Mesendoderm (in vitro differentiated cells): ENCODE data around the gene CALCR.

Source experiments
- DNase-seq: peaks from one replicate; pipeline ENCODE4 v3.0.0; 2013
- H2AK5ac ChIP-seq: 2 replicates; pipeline ENCODE4 v1.6.1; 2013; ENCODE audit warnings: low read length, inconsistent platforms
- H2BK120ac ChIP-seq: 2 replicates; pipeline ENCODE4 v1.6.1; 2013; ENCODE audit warnings: low read depth, mild to moderate bottlenecking, low read length, moderate library complexity, mixed read lengths
- H2BK15ac ChIP-seq: replicated peaks from 2 replicates; pipeline ENCODE4 v1.6.1; 2013; ENCODE audit warnings: low read depth, mild to moderate bottlenecking, moderate library complexity
- H2BK5ac ChIP-seq: 2 replicates; pipeline ENCODE4 v1.6.1; 2013; ENCODE audit warnings: low read length, inconsistent platforms
- H3K18ac ChIP-seq: 2 replicates; pipeline ENCODE4 v1.6.1; 2013; ENCODE audit warnings: mild to moderate bottlenecking, low read length, mixed read lengths
- H3K23ac ChIP-seq: one replicate; pipeline ENCODE4 v1.6.1; 2013; ENCODE audit warnings: low read length
- H3K27ac ChIP-seq: 2 replicates; pipeline ENCODE4 v1.5.1; 2013; ENCODE audit warnings: low read depth, mild to moderate bottlenecking, inconsistent platforms, low read length, moderate library complexity
- H3K27me3 ChIP-seq: 2 replicates; pipeline ENCODE4 v1.6.1; 2013; ENCODE audit warnings: low read length, control low read depth, mild to moderate bottlenecking, inconsistent platforms; ENCODE audit not compliant: insufficient read depth, poor library complexity
- H3K36me3 ChIP-seq: 2 replicates; pipeline ENCODE4 v1.6.1; 2013; ENCODE audit warnings: low read length, inconsistent platforms; ENCODE audit not compliant: control insufficient read depth, insufficient read depth
- H3K4ac ChIP-seq: one replicate; pipeline ENCODE4 v1.6.1; 2013; ENCODE audit warnings: low read depth, mild to moderate bottlenecking, low read length, moderate library complexity
- H3K4me1 ChIP-seq: 2 replicates; pipeline ENCODE4 v1.6.1; 2013; ENCODE audit warnings: low read depth, low read length, inconsistent platforms; ENCODE audit not compliant: control insufficient read depth
- H3K4me2 ChIP-seq: 2 replicates; pipeline ENCODE4 v1.6.1; 2013; ENCODE audit warnings: low read length
- H3K4me3 ChIP-seq: 2 replicates; pipeline ENCODE4 v1.5.1; 2013; ENCODE audit warnings: mild to moderate bottlenecking, low read length
- H3K56ac ChIP-seq: one replicate; pipeline ENCODE4 v1.6.1; 2013; ENCODE audit warnings: low read length
- H3K79me1 ChIP-seq: 2 replicates; pipeline ENCODE4 v1.6.1; 2013; ENCODE audit warnings: low read length, inconsistent platforms
- H3K79me2 ChIP-seq: 2 replicates; pipeline ENCODE4 v1.6.1; 2013; ENCODE audit warnings: mild to moderate bottlenecking, low read length; ENCODE audit not compliant: control insufficient read depth, insufficient read depth
- H3K9ac ChIP-seq: 2 replicates; pipeline ENCODE4 v1.6.1; 2013; ENCODE audit warnings: low read length, inconsistent platforms
- H4K5ac ChIP-seq: one replicate; pipeline ENCODE4 v1.6.1; 2013; ENCODE audit warnings: low read length
- H4K8ac ChIP-seq: one replicate; pipeline ENCODE4 v1.6.1; 2013; ENCODE audit warnings: low read depth, mild to moderate bottlenecking, control low read depth, low read length, moderate library complexity
- WGBS: extraction: QIAGEN DNeasy Blood & Tissue Kit; methylation state at CpG from one replicate; pipeline ENCODE4 v1.1.7; 2013; ENCODE audit warnings: low lambda C conversion rate, missing lambda C conversion rate; ENCODE audit not compliant: insufficient coverage; ENCODE audit errors: extremely low coverage; 5-methylcytosine and 5-hydroxymethylcytosine counted together

The CALCR gene

GRCh38 chr7:93432130-93432529, 142.4 kb downstream of the CALCR start:
- no CpG with 5 or more reads among the region's 2 CpGs for WGBS
- H2BK120ac ChIP-seq: no peak overlapping the region
- no peak overlapping the region for H3K4ac ChIP-seq

GRCh38 chr7:93430917-93431588, 143.5 kb downstream of the CALCR start:
- no CpG with 5 or more reads among the region's 8 CpGs for WGBS

More at GRCh38 chr7:93432130-93432529, 142.4 kb downstream of the CALCR start:
- Histone ChIP-seq H3K23ac (no peak overlapping the region), H2AK5ac (no peak overlapping the region), H3K56ac (no peak overlapping the region), H3K79me1 (no peaks in the 10 kb centered on the region), H4K5ac (no peak overlapping the region), H2BK15ac (no peak overlapping the region), H2BK5ac (no peak overlapping the region), H3K4me1 (no peaks in the 10 kb centered on the region), H3K79me2 (no peaks in the 10 kb centered on the region), H3K36me3 (no peaks in the 10 kb centered on the region), H3K27me3 (no peaks in the 10 kb centered on the region), H3K4me3 (no peak overlapping the region), H3K9ac (no peak overlapping the region), H3K27ac (no peak overlapping the region), H4K8ac (no peak overlapping the region), H3K4me2 (no peak overlapping the region), H3K18ac (no peak overlapping the region)
- no peak for DNase-seq

DNA sequence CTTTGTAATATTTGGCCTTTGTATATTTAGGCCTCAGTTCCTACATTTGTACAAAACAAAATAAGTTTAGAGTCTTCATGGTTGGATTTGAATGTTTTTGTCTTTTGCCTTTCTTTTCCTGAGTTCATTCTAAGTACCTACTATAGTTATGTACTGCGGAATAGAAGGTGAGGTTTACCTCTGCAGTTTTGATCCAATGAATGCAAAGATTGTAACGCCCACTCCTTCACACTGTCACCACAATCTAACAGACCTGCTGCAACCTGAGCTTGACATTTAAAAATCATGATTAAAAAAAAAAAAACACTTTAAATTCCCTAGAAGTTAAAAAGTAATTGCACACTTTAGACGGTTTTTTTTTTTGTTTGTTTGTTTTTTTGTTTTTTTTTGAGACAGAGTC, 145.0 kb downstream of the CALCR start:
- Histone ChIP-seq H3K27me3 (no peaks in the 10 kb centered on the region), H4K5ac (no peak overlapping the region), H4K8ac (no peak overlapping the region), H3K56ac (no peak overlapping the region), H3K27ac (no peak overlapping the region), H3K4me3 (no peak overlapping the region), H3K36me3 (no peaks in the 10 kb centered on the region), H3K9ac (no peak overlapping the region), H3K79me2 (no peaks in the 10 kb centered on the region), H2BK120ac (no peak overlapping the region), H3K4ac (no peak overlapping the region), H2BK15ac (no peak overlapping the region), H3K23ac (no peak overlapping the region), H3K79me1 (no peaks in the 10 kb centered on the region), H3K18ac (no peak overlapping the region), H2BK5ac (no peak overlapping the region), H2AK5ac (no peak overlapping the region), H3K4me2 (no peak overlapping the region), H3K4me1 (no peaks in the 10 kb centered on the region)
- WGBS: no CpG with 5 or more reads among the region's 3 CpGs
- no peak for DNase-seq

More at GRCh38 chr7:93430917-93431588, 143.5 kb downstream of the CALCR start:
- Histone ChIP-seq H3K4ac (no peak overlapping the region), H3K79me2 (no peaks in the 10 kb centered on the region), H3K4me2 (no peak overlapping the region), H2BK5ac (no peak overlapping the region), H3K4me1 (no peaks in the 10 kb centered on the region), H3K56ac (no peak overlapping the region), H4K8ac (no peak overlapping the region), H3K18ac (no peak overlapping the region), H3K4me3 (no peak overlapping the region), H3K27ac (no peak overlapping the region), H3K23ac (no peak overlapping the region), H4K5ac (no peak overlapping the region), H3K27me3 (no peaks in the 10 kb centered on the region), H3K9ac (no peak overlapping the region), H2BK120ac (no peak overlapping the region), H2AK5ac (no peak overlapping the region), H2BK15ac (no peak overlapping the region), H3K36me3 (no peaks in the 10 kb centered on the region), H3K79me1 (no peaks in the 10 kb centered on the region)
- DNase-seq: no peak

DNA sequence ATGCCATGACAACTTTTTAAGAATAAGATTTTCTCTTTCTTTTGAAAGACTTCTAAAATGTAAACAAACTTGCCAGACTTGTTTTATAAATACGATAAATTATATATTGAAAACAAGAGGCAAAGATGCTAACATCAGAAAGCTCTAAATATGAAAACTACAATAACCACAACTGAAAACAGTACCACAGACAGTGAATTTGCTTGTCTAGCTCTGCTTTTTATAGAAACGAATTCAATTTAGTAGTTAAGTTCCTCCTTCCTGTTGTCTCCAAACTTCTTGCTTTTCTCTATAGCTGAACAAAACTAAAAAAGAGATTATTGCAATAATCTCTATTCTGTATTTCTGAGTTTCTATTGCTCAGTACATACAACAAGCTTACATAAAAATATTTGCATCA, 147.4 kb downstream of the CALCR start:
- Histone ChIP-seq H3K56ac (no peak overlapping the region), H2BK120ac (no peak overlapping the region), H3K23ac (no peak overlapping the region), H3K4ac (no peak overlapping the region), H2BK15ac (no peak overlapping the region), H3K9ac (no peak overlapping the region), H3K79me1 (no peaks in the 10 kb centered on the region), H2AK5ac (no peak overlapping the region), H3K4me1 (no peaks in the 10 kb centered on the region), H3K4me3 (no peak overlapping the region), H4K5ac (no peak overlapping the region), H3K18ac (no peak overlapping the region), H4K8ac (no peak overlapping the region), H3K27ac (no peak overlapping the region), H3K79me2 (no peaks in the 10 kb centered on the region), H3K36me3 (no peaks in the 10 kb centered on the region), H3K27me3 (no peaks in the 10 kb centered on the region), H2BK5ac (no peak overlapping the region), H3K4me2 (no peak overlapping the region)
- no peak for DNase-seq
- no CpG with 5 or more reads among the region's 2 CpGs for WGBS

GRCh38 chr7:93426155-93426696, 148.3 kb downstream of the CALCR start:
- H3K79me1 ChIP-seq: no peaks in the 10 kb centered on the region
- H3K36me3 ChIP-seq: no peaks in the 10 kb centered on the region
- no peak overlapping the region for H2BK15ac ChIP-seq
- DNase-seq: no peak
- no peak overlapping the region for H3K9ac ChIP-seq
- H3K18ac ChIP-seq: no peak overlapping the region
- no peak overlapping the region for H2BK120ac ChIP-seq
- no peak overlapping the region for H4K8ac ChIP-seq
- no peak overlapping the region for H3K56ac ChIP-seq
- H3K27ac ChIP-seq: no peak overlapping the region
- no peak overlapping the region for H2AK5ac ChIP-seq
- H3K4me1 ChIP-seq: no peaks in the 10 kb centered on the region
- no peaks in the 10 kb centered on the region for H3K27me3 ChIP-seq
- H3K4me2 ChIP-seq: no peak overlapping the region
- H3K4ac ChIP-seq: no peak overlapping the region
- H2BK5ac ChIP-seq: no peak overlapping the region
- H4K5ac ChIP-seq: no peak overlapping the region
- no peaks in the 10 kb centered on the region for H3K79me2 ChIP-seq
- H3K23ac ChIP-seq: no peak overlapping the region
- no peak overlapping the region for H3K4me3 ChIP-seq
- whole genome bisulfite sequencing: no CpG with 5 or more reads among the region's 15 CpGs

GRCh38 chr7:93414574-93414973, 159.9 kb downstream of the CALCR start:
- Histone ChIP-seq H3K4me1 (no peaks in the 10 kb centered on the region), H3K36me3 (no peaks in the 10 kb centered on the region), H4K8ac (no peak overlapping the region), H4K5ac (no peak overlapping the region), H3K79me2 (no peaks in the 10 kb centered on the region), H3K4me3 (no peak overlapping the region), H3K56ac (no peak overlapping the region), H2BK5ac (no peak overlapping the region), H3K79me1 (no peaks in the 10 kb centered on the region), H3K4me2 (no peak overlapping the region), H3K9ac (no peak overlapping the region), H3K4ac (no peak overlapping the region), H3K23ac (no peak overlapping the region), H2AK5ac (no peak overlapping the region), H3K27ac (no peak overlapping the region), H2BK120ac (no peak overlapping the region), H3K18ac (no peak overlapping the region), H2BK15ac (no peak overlapping the region), H3K27me3 (no peaks in the 10 kb centered on the region)
- DNase-seq: no peak
